Sigmoid colon (tissue), 7 donors: ENCODE measurements around the gene MEMO1. TPM values are rescaled to one million over a fixed set of nuclear protein-coding genes. Genes with fewer than 3 reads are reported as not detected.
"Not testable (repeated sequence)": the region's sequence is repeated elsewhere in the genome, so short reads cannot be mapped to it uniquely, and the experiment has no call there.

ENCODE experiments used
- DNase-seq: peaks from one replicate; pipeline ENCODE4 v3.0.0-alpha.2; 2019
- H3K27ac ChIP-seq, 4 donors: fragments of 200-600 bp; sonication (generic); one replicate each; pipeline ENCODE4 v1.5.1; 2016 to 2019; ENCODE audit warnings: mild to moderate bottlenecking in 1 of 4
- H3K27me3 ChIP-seq, 3 donors: fragments of 200-600 bp; sonication (generic); one replicate each; pipeline ENCODE4 v1.5.1; 2019; ENCODE audit warnings: mild to moderate bottlenecking in 1 of 3
- H3K36me3 ChIP-seq, 4 donors: fragments of 200-600 bp; sonication (generic); one replicate each; pipeline ENCODE4 v1.5.1; 2016 to 2019
- H3K4me1 ChIP-seq, 4 donors: fragments of 200-600 bp; sonication (generic); one replicate each; pipeline ENCODE4 v1.5.1; 2017 to 2019
- H3K4me3 ChIP-seq, 4 donors: fragments of 200-600 bp; sonication (generic); one replicate each; pipeline ENCODE4 v1.5.1; 2017 to 2019; ENCODE audit warnings: mild to moderate bottlenecking in 2 of 4, moderate library complexity in 1 of 4
- H3K9me3 ChIP-seq, 4 donors: fragments of 200-600 bp in 3 of 4; sonication (generic) in 3 of 4; one replicate each; pipeline versions ENCODE4 v1.5.1 to v1.6.1; 2013 to 2019
- EP300 ChIP-seq, 4 donors: sonication (generic); formaldehyde crosslinking; IDR thresholded peaks; one replicate each; pipeline ENCODE4 v1.6.1; 2017; ENCODE audit warnings: antibody characterized with exemption in 4 of 4
- POLR2A ChIP-seq, 2 donors: fragments of 450-650 bp; IDR thresholded peaks; one replicate each; pipeline ENCODE4 v1.6.1; 2016; ENCODE audit warnings: antibody characterized with exemption in 2 of 2, mild to moderate bottlenecking in 2 of 2, moderate library complexity in 2 of 2
- POLR2AphosphoS5 ChIP-seq, 4 donors: sonication (generic); formaldehyde crosslinking; IDR thresholded peaks; one replicate each; pipeline ENCODE4 v1.6.1; 2017; ENCODE audit warnings: antibody characterized with exemption in 4 of 4
- WGBS, 2 donors: extraction: QIAGEN DNeasy Blood & Tissue Kit; methylation state at CpG; one replicate each; pipeline ENCODE4 v1.1.7; 2013; 5-methylcytosine and 5-hydroxymethylcytosine counted together
- intact Hi-C: fragments of 100-400 bp; cut with DNase I; formaldehyde crosslinking; loops from one replicate; pipeline ENCODE4 v1.15.1; 2023
- polyA plus RNA-seq, 3 donors: library from polyadenylated mRNA; stranded (reverse); fragments of 200-250 nt; gene quantifications; one replicate each; pipeline ENCODE4 v1.2.3, GENCODE V29; 2013
- total RNA-seq, 4 donors: library from RNA; depleted of rRNA; stranded (reverse); fragments of >200 nt; gene quantifications; one replicate each; pipeline ENCODE4 v1.1.0, GENCODE V29; 2016
- TF ChIP-seq, protein P1 (sequence below), 4 experiments: fragments of 450-650 bp in 3 of 4; fragments of 200-600 bp in 1 of 4; IDR thresholded peaks; one replicate each; pipeline ENCODE4 v1.5.1; 2016 to 2019; ENCODE audit warnings: antibody characterized with exemption in 4 of 4, mild to moderate bottlenecking in 3 of 4, moderate library complexity in 2 of 4
- donor health status: healthy with polysubstance abuse.
- donor health status: Bipolar disorder and iron deficiency.
- donor health status: healthy.

The MEMO1 gene
- total and polyA plus RNA-seq, 7 donors, result 18.3 to 39.6 (median 29.6) TPM

GRCh38 chr2:31859959-31860358 is 150.8 kb downstream of the MEMO1 start:
- no peak for DNase-seq
- intact Hi-C loops, result no loop called here
- H3K4me1 ChIP-seq, result no peaks in the 10 kb centered on the region
- no peak for TF ChIP-seq POLR2A (IDR thresholded peaks at IDR 0.05)
- no peak for TF ChIP-seq POLR2AphosphoS5 (IDR thresholded peaks at IDR 0.05)
- TF ChIP-seq EP300 (IDR thresholded peaks at IDR 0.05), result no peak
- no peaks in the 10 kb centered on the region for H3K9me3 ChIP-seq
- no peaks in the 10 kb centered on the region for H3K36me3 ChIP-seq
- H3K27me3 ChIP-seq, result no peaks in the 10 kb centered on the region
- 84 to 89% methylated on average over 2 of the region's 2 CpGs for WGBS, 2 donors
- no peak overlapping the region for H3K4me3 ChIP-seq
- no peak overlapping the region for H3K27ac ChIP-seq

DNA sequence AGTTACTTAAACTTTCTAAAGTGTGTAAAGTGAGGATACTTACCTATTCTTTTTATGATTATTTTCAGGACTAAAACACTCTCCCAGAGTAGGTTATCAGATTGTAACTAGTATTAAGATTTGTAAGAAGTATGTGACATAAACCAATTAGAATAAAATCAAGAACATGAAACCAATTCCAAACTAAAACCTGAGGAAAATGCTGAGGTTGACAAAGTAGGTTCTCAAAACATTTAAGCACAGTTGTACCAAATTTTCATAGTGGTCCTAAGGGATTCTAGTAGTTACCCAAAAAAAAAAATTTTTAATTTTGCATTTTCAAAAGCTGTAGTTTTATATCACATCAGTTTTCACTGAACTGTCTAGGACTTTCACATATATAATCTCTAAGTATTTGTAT is 157.3 kb downstream of the MEMO1 start:
- Histone ChIP-seq H3K27me3 (no peaks in the 10 kb centered on the region), H3K36me3 (no peaks in the 10 kb centered on the region), H3K9me3 (no peaks in the 10 kb centered on the region), H3K27ac (no peak overlapping the region), H3K4me1 (no peaks in the 10 kb centered on the region), H3K4me3 (no peak overlapping the region)
- intact Hi-C loops, result no loop called here
- DNase-seq, result no peak
- TF ChIP-seq POLR2A (IDR thresholded peaks at IDR 0.05) (no peak), EP300 (IDR thresholded peaks at IDR 0.05) (no peak), POLR2AphosphoS5 (IDR thresholded peaks at IDR 0.05) (no peak)
- TF ChIP-seq, protein P1, sequence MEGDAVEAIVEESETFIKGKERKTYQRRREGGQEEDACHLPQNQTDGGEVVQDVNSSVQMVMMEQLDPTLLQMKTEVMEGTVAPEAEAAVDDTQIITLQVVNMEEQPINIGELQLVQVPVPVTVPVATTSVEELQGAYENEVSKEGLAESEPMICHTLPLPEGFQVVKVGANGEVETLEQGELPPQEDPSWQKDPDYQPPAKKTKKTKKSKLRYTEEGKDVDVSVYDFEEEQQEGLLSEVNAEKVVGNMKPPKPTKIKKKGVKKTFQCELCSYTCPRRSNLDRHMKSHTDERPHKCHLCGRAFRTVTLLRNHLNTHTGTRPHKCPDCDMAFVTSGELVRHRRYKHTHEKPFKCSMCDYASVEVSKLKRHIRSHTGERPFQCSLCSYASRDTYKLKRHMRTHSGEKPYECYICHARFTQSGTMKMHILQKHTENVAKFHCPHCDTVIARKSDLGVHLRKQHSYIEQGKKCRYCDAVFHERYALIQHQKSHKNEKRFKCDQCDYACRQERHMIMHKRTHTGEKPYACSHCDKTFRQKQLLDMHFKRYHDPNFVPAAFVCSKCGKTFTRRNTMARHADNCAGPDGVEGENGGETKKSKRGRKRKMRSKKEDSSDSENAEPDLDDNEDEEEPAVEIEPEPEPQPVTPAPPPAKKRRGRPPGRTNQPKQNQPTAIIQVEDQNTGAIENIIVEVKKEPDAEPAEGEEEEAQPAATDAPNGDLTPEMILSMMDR (IDR thresholded peaks at IDR 0.05), result no peak

DNA sequence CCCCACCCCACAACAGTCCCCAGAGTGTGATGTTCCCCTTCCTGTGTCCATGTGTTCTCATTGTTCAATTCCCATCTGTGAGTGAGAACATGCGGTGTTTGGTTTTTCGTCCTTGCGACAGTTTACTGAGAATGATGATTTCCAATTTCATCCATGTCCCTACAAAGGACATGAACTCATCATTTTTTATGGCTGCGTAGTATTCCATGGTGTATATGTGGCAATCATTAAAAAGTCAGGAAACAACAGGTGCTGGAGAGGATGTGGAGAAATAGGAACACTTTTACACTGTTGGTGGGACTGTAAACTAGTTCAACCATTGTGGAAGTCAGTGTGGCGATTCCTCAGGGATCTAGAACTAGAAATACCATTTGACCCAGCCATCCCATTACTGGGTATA is 168.7 kb downstream of the MEMO1 start:
- H3K4me3 ChIP-seq, intact Hi-C loops, H3K36me3 ChIP-seq, DNase-seq, H3K27ac ChIP-seq, H3K9me3 ChIP-seq, H3K27me3 ChIP-seq, H3K4me1 ChIP-seq: not testable (repeated sequence)
- 87 to 95% methylated on average over 4 of the region's 5 CpGs for WGBS, 2 donors

GRCh38 chr2:31835450-31835849 is 175.4 kb downstream of the MEMO1 start:
- DNase-seq, result no peak
- no peak overlapping the region for H3K27ac ChIP-seq
- intact Hi-C loops, result no loop called here
- no peaks in the 10 kb centered on the region for H3K27me3 ChIP-seq
- no peaks in the 10 kb centered on the region for H3K4me1 ChIP-seq
- TF ChIP-seq POLR2AphosphoS5 (IDR thresholded peaks at IDR 0.05) (no peak), POLR2A (IDR thresholded peaks at IDR 0.05) (no peak), EP300 (IDR thresholded peaks at IDR 0.05) (no peak)
- TF ChIP-seq, protein P1 (IDR thresholded peaks at IDR 0.05), result no peak
- WGBS, 2 donors, result 93 to 97% methylated on average over 1 of the region's 1 CpG
- H3K4me3 ChIP-seq, result no peak overlapping the region
- no peaks in the 10 kb centered on the region for H3K36me3 ChIP-seq
- no peaks in the 10 kb centered on the region for H3K9me3 ChIP-seq

- intact Hi-C loops, result no loop called here
- Histone ChIP-seq H3K27me3 (no peaks in the 10 kb centered on the region), H3K27ac (no peak overlapping the region), H3K9me3 (peaks cover 0 to 5% (median 0%) of the 10 kb centered on the region in 4 donors), H3K36me3 (no peaks in the 10 kb centered on the region), H3K4me1 (no peaks in the 10 kb centered on the region), H3K4me3 (no peak overlapping the region)
- TF ChIP-seq EP300 (IDR thresholded peaks at IDR 0.05) (no peak), POLR2AphosphoS5 (IDR thresholded peaks at IDR 0.05) (no peak), POLR2A (IDR thresholded peaks at IDR 0.05) (no peak)
- TF ChIP-seq, protein P1 (IDR thresholded peaks at IDR 0.05), result no peak
- DNase-seq, result no peak
- 90 to 92% methylated on average over 5 of the region's 5 CpGs for WGBS, 2 donors
These were observed 178.4 kb downstream of the MEMO1 start for GRCh38 chr2:31832363-31832762.

GRCh38 chr2:31831585-31831984 is 179.2 kb downstream of the MEMO1 start:
- Histone ChIP-seq H3K4me3 (no peak overlapping the region), H3K9me3 (peaks cover 0 to 5% (median 0%) of the 10 kb centered on the region in 4 donors), H3K36me3 (no peaks in the 10 kb centered on the region), H3K27ac (no peak overlapping the region), H3K27me3 (no peaks in the 10 kb centered on the region), H3K4me1 (no peaks in the 10 kb centered on the region)
- no peak for DNase-seq
- 90 to 93% methylated on average over 2 of the region's 2 CpGs for WGBS, 2 donors
- TF ChIP-seq EP300 (IDR thresholded peaks at IDR 0.05), result no peak
- TF ChIP-seq, protein P1 (IDR thresholded peaks at IDR 0.05), result no peak
- TF ChIP-seq POLR2A (IDR thresholded peaks at IDR 0.05), result no peak
- TF ChIP-seq POLR2AphosphoS5 (IDR thresholded peaks at IDR 0.05), result no peak
- intact Hi-C loops, result no loop called here
